Measurements from ENCODE around the gene LONP2.
A peak's percentile ranks its signal among the peaks of the same experiment; 100 is the strongest.
"Not testable (repeated sequence)": the region's sequence is repeated elsewhere in the genome, so short reads cannot be mapped to it uniquely, and the experiment has no call there.

Gene LONP2

DNA sequence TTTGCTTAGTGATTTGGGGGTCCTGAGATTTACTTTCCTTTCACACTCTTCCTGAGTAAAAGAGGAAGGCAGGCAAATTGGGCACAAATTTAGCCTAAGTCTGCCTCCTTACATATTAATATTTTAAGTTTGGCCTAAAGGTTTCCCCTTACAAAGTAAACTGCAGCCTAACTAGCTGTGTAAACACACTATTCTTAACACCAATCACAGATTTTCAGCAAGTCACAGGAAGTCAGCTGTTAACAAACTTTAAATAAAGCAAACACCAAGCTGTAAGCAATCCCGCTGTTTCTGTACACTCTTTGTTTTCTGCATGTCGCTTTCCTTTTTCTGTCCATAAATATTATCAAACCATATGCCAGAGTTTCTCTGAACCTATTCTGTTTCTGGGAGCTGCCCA lies 48.4 kb downstream of the LONP2 start:
- DNase-seq: no peak

GRCh38 chr16:48294724-48295123 lies 50.6 kb downstream of the LONP2 start:
- DNase-seq: no peak

DNA sequence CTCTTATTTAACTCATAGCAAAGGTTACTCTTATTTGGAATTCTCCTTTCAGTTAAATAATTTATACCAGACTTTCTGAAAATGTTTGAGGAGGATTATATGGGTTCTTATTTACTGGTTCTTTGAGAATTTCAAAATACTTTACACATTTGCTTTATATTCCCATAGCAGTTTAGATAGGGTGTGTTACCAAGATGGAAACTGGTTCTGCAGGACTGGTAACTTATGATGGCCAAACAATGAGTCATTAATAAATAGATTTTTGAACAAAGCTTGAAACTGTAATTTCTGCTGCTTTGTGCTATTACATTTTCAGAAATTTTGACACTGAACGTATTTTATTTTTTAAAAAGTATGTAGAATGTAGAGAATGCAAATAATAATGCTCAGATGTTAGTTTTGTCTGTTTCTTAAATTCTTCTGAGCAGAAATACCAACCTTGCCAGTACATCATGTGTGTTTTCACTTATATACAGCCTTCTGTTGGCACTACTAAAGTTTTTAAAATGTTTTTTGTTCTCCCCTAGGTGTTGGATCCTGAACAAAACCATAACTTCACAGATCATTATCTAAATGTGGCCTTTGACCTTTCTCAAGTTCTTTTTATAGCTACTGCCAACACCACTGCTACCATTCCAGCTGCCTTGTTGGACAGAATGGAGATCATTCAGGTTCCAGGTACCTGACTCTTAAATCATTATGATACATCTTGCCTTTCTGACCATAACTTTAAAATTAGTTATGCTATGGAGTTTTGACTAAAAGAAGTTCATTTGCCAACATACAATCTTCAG lies 51.6 kb downstream of the LONP2 start:
- DNase-seq: no peak

- DNase-seq: no peak
Observed at GRCh38 chr16:48299471-48299870, 55.4 kb downstream of the LONP2 start.

- peak; percentile 91 for DNase-seq
Observed at GRCh38 chr16:48300391-48300856, 56.3 kb downstream of the LONP2 start.

DNA sequence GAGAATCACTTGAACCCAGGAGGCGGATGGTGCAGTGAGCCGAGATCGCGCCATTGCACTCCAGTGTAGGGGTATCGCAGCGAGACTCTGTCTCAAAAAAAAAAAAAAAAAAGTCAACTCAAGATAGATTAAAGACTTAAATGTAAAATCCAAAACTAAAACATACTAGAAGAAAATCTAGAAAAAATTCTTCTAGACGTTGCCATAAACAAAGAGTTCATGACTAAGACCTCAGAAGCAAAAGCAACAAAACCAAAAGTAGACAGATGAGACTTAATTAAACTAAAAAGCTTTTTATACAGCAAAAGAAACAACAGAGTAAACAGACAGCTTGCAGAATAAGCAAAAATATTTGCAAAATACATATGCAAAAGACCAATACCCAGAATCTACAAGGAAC lies 64.4 kb downstream of the LONP2 start:
- DNase-seq: no peak

- DNase-seq: no peak
Observed at GRCh38 chr16:48310908-48311641, 67.0 kb downstream of the LONP2 start.

DNA sequence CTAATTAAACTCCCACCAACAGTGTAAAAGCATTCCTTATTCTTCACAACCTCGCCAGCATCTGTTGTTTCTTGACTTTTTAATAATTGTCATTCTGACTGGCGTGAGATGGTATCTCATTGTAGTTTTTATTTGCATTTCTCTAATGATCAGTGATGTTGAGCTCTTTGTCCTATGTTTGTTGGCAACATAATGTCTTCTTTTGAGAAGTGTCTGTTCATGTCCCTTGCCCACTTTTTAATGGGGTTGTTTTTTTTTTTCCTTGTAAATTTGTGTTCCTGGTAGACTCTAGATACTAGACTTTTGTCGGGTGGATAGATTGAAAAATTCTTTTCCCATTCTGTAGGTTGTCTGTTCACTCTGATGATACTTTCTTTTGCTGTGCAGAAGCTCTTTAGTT lies 69.8 kb downstream of the LONP2 start:
- not testable (repeated sequence) for DNase-seq

DNA sequence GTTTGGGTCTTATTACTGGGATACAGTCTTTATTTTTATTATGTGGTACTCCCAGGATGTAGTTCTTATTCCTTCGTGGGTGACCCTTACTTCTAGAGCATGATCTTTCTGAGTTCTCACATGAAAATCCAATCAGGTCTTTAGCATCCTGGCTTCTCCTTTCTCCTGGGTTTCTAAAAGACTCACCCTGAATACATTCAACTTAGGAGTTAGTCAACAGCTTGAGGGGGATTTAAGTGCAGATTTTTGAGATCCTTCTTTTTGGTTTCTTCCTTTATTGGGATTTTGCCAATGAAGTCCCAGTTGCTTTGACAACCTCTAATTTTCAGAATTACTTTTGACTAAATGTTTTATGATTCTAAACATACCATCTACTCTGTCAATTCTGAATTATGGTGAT lies 72.9 kb downstream of the LONP2 start:
- DNase-seq: peak; percentile 14

- DNase-seq: peak; percentile 97
Observed at GRCh38 chr16:48317614-48318315, 73.7 kb downstream of the LONP2 start.

GRCh38 chr16:48318630-48319029 lies 74.5 kb downstream of the LONP2 start:
- peak; percentile 76 for DNase-seq

- peak; percentile 13 for DNase-seq
Observed at GRCh38 chr16:48321317-48322036, 77.4 kb downstream of the LONP2 start.

GRCh38 chr16:48323783-48324775 lies 80.0 kb downstream of the LONP2 start:
- DNase-seq: peak; percentile 16

- DNase-seq: no peak
Observed at GRCh38 chr16:48326915-48327314, 82.8 kb downstream of the LONP2 start.

- DNase-seq: no peak
Observed at GRCh38 chr16:48329138-48329537, 85.0 kb downstream of the LONP2 start.

DNA sequence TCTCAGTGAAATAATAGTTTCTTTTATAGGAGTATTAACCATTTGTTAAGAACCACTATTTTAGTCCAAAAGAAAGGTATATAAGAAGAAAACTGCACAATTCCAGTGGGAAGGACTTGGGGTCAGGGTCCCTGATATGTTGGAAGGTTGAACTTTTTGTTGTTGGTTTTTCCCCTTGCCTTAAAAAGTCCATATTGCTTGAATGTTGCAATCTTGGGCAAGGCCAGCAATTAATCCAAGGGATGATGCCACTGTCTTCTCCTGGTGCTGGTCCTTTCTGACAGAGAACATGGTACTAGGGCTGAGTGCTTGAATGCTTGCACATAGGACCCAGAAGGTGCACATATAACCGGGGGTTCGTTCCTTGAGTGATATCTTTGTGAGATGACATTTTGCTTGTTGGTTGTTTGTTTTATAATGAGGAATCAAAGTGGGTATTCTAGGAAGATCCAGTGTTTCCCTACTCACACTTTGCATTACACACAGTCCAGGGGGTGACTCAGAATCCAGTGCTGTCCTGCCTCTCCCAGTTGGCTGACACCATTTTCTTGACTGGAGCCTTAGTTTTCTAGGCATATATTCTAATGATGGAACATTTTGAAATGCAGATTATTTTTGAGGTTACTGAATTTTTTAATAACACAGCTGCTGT lies 86.2 kb downstream of the LONP2 start:
- no peak for DNase-seq

DNA sequence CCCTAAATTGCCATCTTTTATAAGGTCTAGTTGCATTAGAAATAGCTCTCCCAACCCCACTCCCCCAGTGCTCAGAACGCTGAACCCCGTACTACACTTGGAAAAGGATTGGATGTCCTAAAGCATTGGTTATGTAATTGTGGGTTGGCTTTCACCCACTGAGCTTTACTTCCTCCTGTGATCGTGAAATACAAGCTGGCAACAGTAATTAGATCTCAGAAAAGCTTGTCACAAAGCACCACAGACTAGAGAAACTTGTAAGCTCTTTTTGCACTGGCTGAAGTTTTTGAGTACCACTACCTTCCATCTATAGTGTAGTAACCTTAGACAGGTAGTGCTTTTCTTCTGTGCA lies 86.7 kb downstream of the LONP2 start:
- DNase-seq: no peak

DNA sequence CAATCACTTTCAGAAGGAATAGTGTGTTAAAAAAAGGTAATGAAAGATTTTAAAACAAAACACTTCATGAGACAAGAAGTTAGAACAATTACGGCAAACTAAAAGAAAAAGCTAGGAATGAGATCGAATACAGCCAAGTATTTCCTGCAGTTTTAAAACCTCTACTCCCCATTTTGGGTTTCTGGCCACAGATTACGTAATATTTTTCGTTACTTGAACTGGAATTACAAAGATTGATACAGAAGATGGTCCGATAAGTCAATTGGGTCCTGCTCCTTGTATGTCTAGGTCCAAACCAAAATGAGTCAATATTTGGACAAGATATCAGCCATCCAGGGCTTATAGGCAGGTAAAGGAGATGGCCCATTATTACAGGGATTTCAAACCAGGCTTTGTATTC lies 88.9 kb downstream of the LONP2 start:
- DNase-seq: no peak

- DNase-seq: no peak
Observed at GRCh38 chr16:48334325-48334724, 90.2 kb downstream of the LONP2 start.

DNA sequence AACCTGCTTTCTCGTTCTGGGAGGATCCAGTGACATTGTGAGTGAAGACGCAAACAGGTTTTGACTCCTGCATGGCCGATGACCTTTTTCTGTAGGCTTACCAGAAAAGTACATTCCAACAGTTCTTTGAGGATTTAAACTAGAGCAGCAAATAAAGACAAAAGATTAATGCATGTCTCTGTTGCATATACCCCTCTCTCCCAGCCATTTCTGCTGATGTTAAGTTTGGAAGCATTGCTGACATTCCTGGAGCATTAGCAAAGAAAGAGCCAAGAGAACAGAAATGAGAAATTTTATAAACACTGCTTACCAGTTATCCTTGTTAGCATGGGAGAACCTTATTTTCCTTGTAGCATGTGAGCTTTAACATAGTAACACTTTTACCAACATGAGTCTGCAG lies 91.9 kb downstream of the LONP2 start:
- peak; percentile 77 for DNase-seq

DNA sequence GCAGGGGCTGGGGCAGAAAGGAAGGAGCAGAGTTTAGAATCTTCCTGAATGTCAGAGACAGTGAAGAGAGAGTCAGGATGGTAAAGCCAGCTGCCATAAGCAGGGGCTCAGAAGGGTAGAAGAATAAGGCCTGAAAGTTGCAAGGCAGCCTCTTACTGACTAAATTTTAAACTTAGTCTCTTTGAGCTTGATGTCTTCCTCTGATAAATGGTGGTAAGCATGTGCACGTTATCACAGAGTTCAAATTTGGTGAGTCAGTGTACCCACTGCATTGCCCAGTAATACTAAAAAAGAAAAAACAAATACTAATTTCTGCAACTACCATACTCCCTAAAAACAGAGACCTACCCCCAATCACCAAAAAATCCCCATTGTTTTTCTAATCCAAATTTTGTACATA lies 96.0 kb downstream of the LONP2 start:
- no peak for DNase-seq
